ENCODE data around the gene ISLR2. TPM values are rescaled to one million over a fixed set of nuclear protein-coding genes. Genes with fewer than 3 reads are reported as not detected.

ISLR2 gene
- polyA plus RNA-seq, 1 donor (not counting 4 experiments of a cell fraction or from before 2014, with no cell fraction given) = not detected

GRCh38 chr15:74123658-74124057 is 6.7 kb upstream of the ISLR2 start:
- Histone ChIP-seq H3K27ac (ENCODE audit: control insufficient read depth, insufficient read depth, low read length) (no peak overlapping the region), H3K27me3 (ENCODE audit: control insufficient read depth, extremely low read depth, insufficient read depth, low read length) (peaks cover 46% of the 10 kb centered on the region), H3K9me1 (ENCODE audit: control insufficient read depth, extremely low read depth, insufficient read depth, low read length) (no peaks in the 10 kb centered on the region), H3K4me2 (ENCODE audit: control insufficient read depth, extremely low read depth, insufficient read depth, low read depth, low read length) (no peak overlapping the region), H3K9me3 (ENCODE audit: control insufficient read depth, low read depth, low read length) (no peaks in the 10 kb centered on the region), H2AFZ (ENCODE audit: control insufficient read depth, low read length) (no peak overlapping the region), H4K20me1 (ENCODE audit: control insufficient read depth, extremely low read depth, insufficient read depth, low read length) (no peaks in the 10 kb centered on the region), H3K36me3 (ENCODE audit: control insufficient read depth in 2 of 2, extremely low read depth in 1 of 2, insufficient read depth in 2 of 2, low read length in 2 of 2) (no peaks in the 10 kb centered on the region), H3K4me3 (ENCODE audit: control insufficient read depth in 2 of 3, extremely low read depth in 1 of 3, insufficient read depth in 2 of 3, low read depth in 1 of 3, low read length in 3 of 3) (no peak overlapping the region), H3K9ac (ENCODE audit: control insufficient read depth, extremely low read depth, insufficient read depth, low read length) (no peak overlapping the region), H3K79me2 (ENCODE audit: control insufficient read depth, insufficient read depth, low read length) (no peaks in the 10 kb centered on the region), H3K4me1 (ENCODE audit: control insufficient read depth, extremely low read depth, insufficient read depth, low read length) (peaks cover 5% of the 10 kb centered on the region)
- no peak for TF ChIP-seq CTCF (optimal IDR thresholded peaks at IDR 0.05 in 1 of 3, IDR thresholded peaks at IDR 0.05 in 1 of 3, conservative IDR thresholded peaks at IDR 0.05 in 1 of 3; ENCODE audit: extremely low read depth in 1 of 3, insufficient read depth in 2 of 3, low read length in 3 of 3)
- TF ChIP-seq EZH2 (IDR thresholded peaks at IDR 0.05; ENCODE audit: low read length) = no peak
- dilution Hi-C loops (cut with MboI; ENCODE audit: extremely low pct_ligation_motif_present, low sequenced_read_pairs) = no loop called here
- DNase-seq (ENCODE audit: low read depth, low spot score) = no peak
- no peak for FAIRE-seq

GRCh38 chr15:74124196-74124595 is 6.2 kb upstream of the ISLR2 start:
- Histone ChIP-seq H4K20me1 (ENCODE audit: control insufficient read depth, extremely low read depth, insufficient read depth, low read length) (no peaks in the 10 kb centered on the region), H3K4me1 (ENCODE audit: control insufficient read depth, extremely low read depth, insufficient read depth, low read length) (peaks cover 5% of the 10 kb centered on the region), H3K9me3 (ENCODE audit: control insufficient read depth, low read depth, low read length) (no peaks in the 10 kb centered on the region), H3K27ac (ENCODE audit: control insufficient read depth, insufficient read depth, low read length) (no peak overlapping the region), H3K4me3 (ENCODE audit: control insufficient read depth in 2 of 3, extremely low read depth in 1 of 3, insufficient read depth in 2 of 3, low read depth in 1 of 3, low read length in 3 of 3) (no peak overlapping the region), H3K79me2 (ENCODE audit: control insufficient read depth, insufficient read depth, low read length) (no peaks in the 10 kb centered on the region), H3K9ac (ENCODE audit: control insufficient read depth, extremely low read depth, insufficient read depth, low read length) (no peak overlapping the region), H2AFZ (ENCODE audit: control insufficient read depth, low read length) (no peak overlapping the region), H3K27me3 (ENCODE audit: control insufficient read depth, extremely low read depth, insufficient read depth, low read length) (peaks cover 51% of the 10 kb centered on the region), H3K9me1 (ENCODE audit: control insufficient read depth, extremely low read depth, insufficient read depth, low read length) (no peaks in the 10 kb centered on the region), H3K4me2 (ENCODE audit: control insufficient read depth, extremely low read depth, insufficient read depth, low read depth, low read length) (no peak overlapping the region), H3K36me3 (ENCODE audit: control insufficient read depth in 2 of 2, extremely low read depth in 1 of 2, insufficient read depth in 2 of 2, low read length in 2 of 2) (no peaks in the 10 kb centered on the region)
- no peak for TF ChIP-seq CTCF (optimal IDR thresholded peaks at IDR 0.05 in 1 of 3, IDR thresholded peaks at IDR 0.05 in 1 of 3, conservative IDR thresholded peaks at IDR 0.05 in 1 of 3; ENCODE audit: extremely low read depth in 1 of 3, insufficient read depth in 2 of 3, low read length in 3 of 3)
- TF ChIP-seq EZH2 (IDR thresholded peaks at IDR 0.05; ENCODE audit: low read length) = no peak
- no peak for DNase-seq (ENCODE audit: low read depth, low spot score)
- FAIRE-seq = no peak
- dilution Hi-C loops (cut with MboI; ENCODE audit: extremely low pct_ligation_motif_present, low sequenced_read_pairs) = no loop called here
